PC-9 (cell line): ENCODE results near the gene MTPN. TPM values are rescaled to one million over a fixed set of nuclear protein-coding genes. Genes with fewer than 3 reads are reported as not detected.

Experiments
- BruUV-seq: library from RNA; stranded (reverse); fragments of 400-500 nt; replicated peaks from 2 replicates; lab custom pipeline; 2021; lab: Mats Ljungman, UMichigan
- CTCF ChIA-PET: fragments of 300-600 bp; sonication (Branson Sonifier 250); formaldehyde crosslinking; loops from one replicate; lab custom pipeline; 2022; ENCODE audit warnings: antibody characterized with exemption; lab: Charles Lee
- POLR2A ChIA-PET: fragments of 300-600 bp; sonication (Branson Sonifier 250); formaldehyde crosslinking; loops from one replicate; lab custom pipeline; 2022; ENCODE audit warnings: antibody characterized with exemption; ENCODE audit not compliant: unreplicated experiment; lab: Charles Lee
- DNase-seq, 2 experiments: peaks; one replicate each; pipeline versions ENCODE4 v3.0.0 to v3.0.0-alpha.2; 2015 to 2022; ENCODE audit warnings: mixed read lengths in 1 of 2
- H2AFZ ChIP-seq: fragments of 200-600 bp; sonication (generic); 2 replicates; pipeline ENCODE4 v1.8.1; 2017; ENCODE audit warnings: antibody characterized with exemption
- H3F3A ChIP-seq: fragments of 200-600 bp; sonication (generic); 2 replicates; pipeline ENCODE4 v1.8.1; 2017; ENCODE audit warnings: antibody characterized with exemption, mild to moderate bottlenecking, low read depth; ENCODE audit not compliant: insufficient read depth
- H3K27ac ChIP-seq: fragments of 200-600 bp; sonication (generic); 2 replicates; pipeline ENCODE4 v1.6.1; 2016; ENCODE audit warnings: mixed run types
- H3K27me3 ChIP-seq: fragments of 200-600 bp; sonication (generic); 2 replicates; pipeline ENCODE4 v1.6.1; 2016; ENCODE audit warnings: low read depth, mixed run types; ENCODE audit not compliant: insufficient read depth
- H3K36me3 ChIP-seq: fragments of 200-600 bp; sonication (generic); 2 replicates; pipeline ENCODE4 v1.6.1; 2016; ENCODE audit warnings: low read depth, mixed run types
- H3K4me1 ChIP-seq: fragments of 200-600 bp; sonication (generic); replicated peaks from 2 replicates; pipeline ENCODE4 v1.6.1; 2016; ENCODE audit warnings: mixed run types; ENCODE audit not compliant: insufficient read depth
- H3K4me2 ChIP-seq: fragments of 200-600 bp; sonication (generic); 2 replicates; pipeline ENCODE4 v1.6.1; 2017; ENCODE audit warnings: mixed run types
- H3K4me3 ChIP-seq: fragments of 200-600 bp; sonication (generic); 2 replicates; pipeline ENCODE4 v1.6.1; 2016; ENCODE audit warnings: mixed run types
- H3K79me2 ChIP-seq: fragments of 200-600 bp; sonication (generic); 2 replicates; pipeline ENCODE4 v1.6.1; 2017; ENCODE audit warnings: low read depth, mixed run types
- H3K9me2 ChIP-seq: fragments of 200-600 bp; sonication (generic); 2 replicates; pipeline ENCODE4 v1.8.1; 2017; ENCODE audit warnings: mild to moderate bottlenecking; ENCODE audit not compliant: insufficient read depth
- H3K9me3 ChIP-seq: fragments of 200-600 bp; sonication (generic); 2 replicates; pipeline ENCODE4 v1.8.1; 2016; ENCODE audit warnings: low read depth; ENCODE audit not compliant: insufficient read depth
- H4K20me1 ChIP-seq: fragments of 200-600 bp; sonication (generic); 2 replicates; pipeline ENCODE4 v1.8.1; 2017; ENCODE audit not compliant: insufficient read depth
- CTCF ChIP-seq: fragments of 200-600 bp; sonication (generic); conservative IDR thresholded peaks from 2 replicates; pipeline ENCODE4 v1.6.1; 2017; ENCODE audit warnings: mixed run types, antibody characterized with exemption, mild to moderate bottlenecking, moderate library complexity
- EZH2 ChIP-seq: fragments of 200-600 bp; sonication (generic); IDR thresholded peaks from 2 replicates; pipeline ENCODE4 v1.8.0; 2017; ENCODE audit warnings: antibody characterized with exemption, low read depth
- intact Hi-C: fragments of 100-400 bp; cut with micrococcal nuclease; formaldehyde crosslinking; loops from one replicate; pipeline ENCODE4 v1.10.0; 2022; ENCODE audit not compliant: unreplicated experiment
- total RNA-seq: library from RNA; stranded (reverse); gene quantifications from 2 replicates; pipeline ENCODE4 v1.2.3, GENCODE V29; 2021

The MTPN gene
- total RNA-seq, 1 experiment from 2014 or later, result 212 TPM

- H3K79me2 ChIP-seq, result peaks cover 98% of the 10 kb centered on the region
- H3K4me3 ChIP-seq, result no peak overlapping the region
- H3K4me2 ChIP-seq, result no peak overlapping the region
- no TSS peak for BruUV-seq
- 0 out of 2 replicates have a peak, but pooled peaks cover 4% of the 10 kb centered on the region for H3F3A ChIP-seq
- no peak overlapping the region for H2AFZ ChIP-seq
- H3K27ac ChIP-seq, result no peak overlapping the region
- CTCF ChIA-PET, result no interaction called here
- no peaks in the 10 kb centered on the region for H3K9me2 ChIP-seq
- no peaks in the 10 kb centered on the region for H3K27me3 ChIP-seq
- no peak for TF ChIP-seq EZH2
- no peak for TF ChIP-seq CTCF
- intact Hi-C loops, result no loop called here
- H3K4me1 ChIP-seq, result no peaks in the 10 kb centered on the region
- H4K20me1 ChIP-seq, result peaks cover 71% of the 10 kb centered on the region
- no peak for DNase-seq
- no peaks in the 10 kb centered on the region for H3K9me3 ChIP-seq
- POLR2A ChIA-PET, result interaction anchor here (0.6 kb wide), 1 partner anchor 12 kb away, joined by 3 read pairs; no protein-coding TSS in a partner anchor
- peaks cover 13% of the 10 kb centered on the region for H3K36me3 ChIP-seq
Measured at GRCh38 chr7:135959646-135960363, 17.4 kb downstream of the MTPN start.

GRCh38 chr7:135958173-135958572, 19.0 kb downstream of the MTPN start:
- BruUV-seq, result no TSS peak
- ChIA-PET CTCF (no interaction called here), POLR2A (no interaction called here)
- no peaks in the 10 kb centered on the region for H3K4me1 ChIP-seq
- no peaks in the 10 kb centered on the region for H3K27me3 ChIP-seq
- H3K27ac ChIP-seq, result no peak overlapping the region
- no peak for DNase-seq
- no peaks in the 10 kb centered on the region for H3K9me2 ChIP-seq
- 0 out of 2 replicates have a peak, but pooled peaks cover 4% of the 10 kb centered on the region for H3F3A ChIP-seq
- H3K79me2 ChIP-seq, result peaks cover 96% of the 10 kb centered on the region
- H4K20me1 ChIP-seq, result peaks cover 67% of the 10 kb centered on the region
- H2AFZ ChIP-seq, result no peak overlapping the region
- H3K4me3 ChIP-seq, result no peak overlapping the region
- TF ChIP-seq CTCF, result no peak
- TF ChIP-seq EZH2, result no peak
- H3K4me2 ChIP-seq, result no peak overlapping the region
- no peaks in the 10 kb centered on the region for H3K9me3 ChIP-seq
- peaks cover 13% of the 10 kb centered on the region for H3K36me3 ChIP-seq
- intact Hi-C loops, result no loop called here

- Histone ChIP-seq H3K79me2 (peaks cover 96% of the 10 kb centered on the region), H3K36me3 (peaks cover 13% of the 10 kb centered on the region), H3K4me2 (no peak overlapping the region), H3K4me3 (no peak overlapping the region), H3K4me1 (no peaks in the 10 kb centered on the region), H3K27me3 (no peaks in the 10 kb centered on the region), H3K9me3 (no peaks in the 10 kb centered on the region), H2AFZ (no peak overlapping the region), H4K20me1 (peaks cover 64% of the 10 kb centered on the region), H3F3A (0 out of 2 replicates have a peak, but pooled peaks cover 2% of the 10 kb centered on the region), H3K9me2 (no peaks in the 10 kb centered on the region), H3K27ac (no peak overlapping the region)
- ChIA-PET POLR2A (no interaction called here), CTCF (no interaction called here)
- intact Hi-C loops, result no loop called here
- no TSS peak for BruUV-seq
- no peak for DNase-seq
- TF ChIP-seq EZH2 (no peak), CTCF (no peak)
Measured at GRCh38 chr7:135957627-135958026, 19.5 kb downstream of the MTPN start.
